HG02885 (cell line): Measurements from ENCODE around the gene FAM81B.

Experiments used
- ATAC-seq: cut with Tn5 transposase; IDR thresholded peaks from one replicate; pipeline ENCODE4 v1.9.1; 2021; ENCODE audit warnings: mild to moderate bottlenecking; ENCODE audit not compliant: unreplicated experiment, poor library complexity

FAM81B gene

DNA sequence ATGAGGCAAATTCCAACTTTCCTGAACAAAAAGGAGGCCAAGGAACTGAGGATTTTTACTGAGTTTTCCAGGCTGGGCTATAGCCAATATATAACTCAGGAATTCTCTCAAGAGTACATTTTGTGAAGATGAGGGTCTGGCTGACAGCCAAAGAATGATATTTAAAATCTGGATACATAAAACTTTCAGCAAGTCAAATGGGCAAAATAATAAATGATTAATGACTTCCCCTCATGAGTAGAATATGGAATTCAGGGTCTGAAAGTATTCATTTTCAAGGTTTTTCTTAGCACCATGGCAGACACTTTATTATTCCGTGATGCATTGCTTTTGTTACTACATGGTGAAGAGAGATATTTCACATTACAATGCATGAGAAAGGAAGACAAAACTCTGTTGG, 7.8 kb downstream of the FAM81B start:
- ATAC-seq, result no peak

- ATAC-seq, result no peak
Observed at GRCh38 chr5:95401626-95402025, 10.5 kb downstream of the FAM81B start.

GRCh38 chr5:95403996-95404395, 12.8 kb downstream of the FAM81B start:
- no peak for ATAC-seq

GRCh38 chr5:95406426-95407090, 15.4 kb downstream of the FAM81B start:
- ATAC-seq, result no peak

GRCh38 chr5:95410279-95410678, 19.1 kb downstream of the FAM81B start:
- no peak for ATAC-seq

DNA sequence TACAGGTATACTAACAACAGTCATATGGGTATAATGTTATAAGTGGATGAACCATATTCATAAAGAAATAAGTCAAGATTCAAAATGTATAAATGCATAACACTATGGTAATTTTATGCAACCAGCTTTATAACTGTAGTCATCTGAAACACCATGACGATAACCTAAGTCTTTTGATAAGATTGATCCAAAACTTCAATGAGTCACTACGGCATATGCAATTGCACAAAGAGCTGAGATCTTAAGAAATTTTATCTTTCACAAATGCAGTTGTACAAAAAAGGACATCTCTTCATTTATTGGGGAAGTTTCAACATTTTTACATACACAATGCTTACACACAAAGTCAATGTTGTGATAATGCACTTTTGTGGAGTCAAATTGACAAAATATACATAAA, 20.3 kb downstream of the FAM81B start:
- no peak for ATAC-seq

GRCh38 chr5:95414451-95414850, 23.3 kb downstream of the FAM81B start:
- no peak for ATAC-seq

- no peak for ATAC-seq
Observed at GRCh38 chr5:95417971-95418370, 26.8 kb downstream of the FAM81B start.

DNA sequence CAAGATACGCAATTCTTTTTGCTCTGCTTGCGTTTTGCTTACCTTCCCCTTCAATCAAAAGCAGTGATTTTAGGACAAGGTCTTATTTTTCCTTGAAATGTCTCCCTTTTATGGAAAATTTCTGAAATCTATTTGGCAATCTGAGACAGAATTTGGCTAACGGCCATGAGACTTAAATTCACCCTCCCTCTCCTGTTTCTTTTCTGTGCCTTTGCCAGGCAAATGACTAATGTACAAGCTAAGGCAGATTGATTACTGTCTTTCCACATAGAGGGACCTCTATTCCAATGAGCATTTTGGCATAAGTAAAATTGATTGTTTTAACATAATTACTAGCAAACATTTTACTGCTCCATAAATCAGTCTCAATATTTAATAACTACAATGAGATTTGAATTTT, 31.7 kb downstream of the FAM81B start:
- no peak for ATAC-seq

DNA sequence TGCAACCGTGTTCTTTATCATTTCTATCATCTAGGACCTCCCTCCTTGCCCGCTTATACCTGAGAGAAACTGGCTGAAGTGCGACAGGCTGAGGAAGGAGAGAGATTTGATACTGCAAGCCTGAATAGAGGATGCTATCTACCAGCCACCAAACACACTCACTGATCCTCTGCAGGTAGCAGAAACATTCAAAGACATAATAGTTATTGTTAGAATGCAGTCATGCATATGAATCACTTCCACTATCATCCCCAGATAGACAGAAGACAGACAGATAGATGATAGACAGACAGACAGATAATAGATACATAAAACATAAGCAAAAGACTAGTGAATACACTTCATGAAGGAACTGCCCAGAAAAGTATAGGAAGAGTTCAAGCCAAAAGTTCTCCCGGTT, 32.9 kb downstream of the FAM81B start:
- no peak for ATAC-seq

GRCh38 chr5:95424526-95424925, 33.4 kb downstream of the FAM81B start:
- ATAC-seq, result no peak

- no peak for ATAC-seq
Observed at GRCh38 chr5:95426227-95426626, 35.1 kb downstream of the FAM81B start.

DNA sequence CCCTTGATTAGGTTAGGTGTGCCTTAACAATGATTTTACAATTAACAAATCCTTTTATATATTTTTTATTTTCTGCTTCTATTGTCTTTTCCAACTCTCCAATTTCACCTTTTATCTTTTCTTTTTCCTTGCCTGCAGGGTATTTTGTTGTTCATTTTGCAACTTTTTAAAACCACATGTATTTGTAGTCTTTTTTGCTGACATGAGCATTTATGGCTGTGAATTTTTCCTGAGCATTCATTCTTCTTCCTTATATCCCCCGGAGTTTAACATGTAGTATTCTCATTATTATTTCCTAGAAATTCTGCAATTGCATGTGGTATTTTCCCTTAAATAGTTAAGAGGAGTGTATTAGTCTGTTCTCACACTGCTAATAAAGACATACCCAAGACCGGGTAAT, 41.6 kb downstream of the FAM81B start:
- no peak for ATAC-seq

DNA sequence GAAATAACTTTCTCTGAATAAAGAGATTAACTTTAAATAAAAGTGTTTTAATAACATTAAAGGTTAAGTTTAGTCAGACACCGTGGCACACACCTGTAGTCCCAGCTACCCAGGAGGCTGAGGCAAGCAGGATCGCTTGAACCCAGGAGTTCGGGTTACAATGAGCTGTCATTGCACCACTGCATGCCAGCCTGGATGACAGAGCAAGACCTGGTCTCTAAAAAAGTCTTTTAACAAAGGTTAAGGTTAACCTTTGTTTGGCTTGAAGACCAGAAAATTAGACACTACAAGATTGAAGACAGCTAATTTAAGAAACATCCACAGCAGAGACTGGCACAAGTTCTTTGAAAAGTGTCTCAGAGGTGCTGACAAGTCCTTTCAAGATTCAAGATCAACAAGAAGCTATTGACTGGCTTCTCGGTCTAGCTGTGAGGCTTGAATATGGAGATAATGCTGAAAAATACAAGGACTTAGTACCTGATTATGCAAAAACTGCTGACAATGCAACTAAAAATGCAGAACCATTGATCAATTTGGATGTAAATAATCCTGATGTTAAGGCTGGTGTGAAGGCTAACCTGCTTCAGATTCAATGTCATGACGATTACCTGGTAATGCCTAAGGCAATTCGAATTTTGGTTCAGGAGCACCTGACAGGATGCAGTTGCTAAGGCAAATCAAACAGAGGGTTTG, 48.8 kb downstream of the FAM81B start:
- no peak for ATAC-seq

GRCh38 chr5:95440825-95441224, 49.7 kb downstream of the FAM81B start:
- ATAC-seq, result no peak

DNA sequence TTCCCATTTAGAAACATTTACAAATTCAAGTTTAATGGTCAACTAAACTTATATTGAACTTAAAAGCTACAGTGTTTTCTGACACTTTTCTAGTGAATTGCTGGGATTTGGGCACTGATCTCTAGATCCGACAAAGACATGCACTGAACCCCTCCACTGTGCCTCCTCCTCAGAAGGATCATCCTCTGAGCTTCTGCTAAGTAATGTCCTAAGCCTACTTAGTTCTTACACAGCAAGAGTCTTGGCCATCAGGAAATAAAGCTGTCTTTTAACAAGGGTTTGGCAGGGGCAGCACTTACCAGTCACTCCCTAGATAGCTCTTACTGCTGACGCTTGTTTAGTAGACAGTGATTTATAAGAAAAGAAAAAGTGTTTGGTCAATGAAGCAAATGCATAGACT, 50.5 kb downstream of the FAM81B start:
- no peak for ATAC-seq

DNA sequence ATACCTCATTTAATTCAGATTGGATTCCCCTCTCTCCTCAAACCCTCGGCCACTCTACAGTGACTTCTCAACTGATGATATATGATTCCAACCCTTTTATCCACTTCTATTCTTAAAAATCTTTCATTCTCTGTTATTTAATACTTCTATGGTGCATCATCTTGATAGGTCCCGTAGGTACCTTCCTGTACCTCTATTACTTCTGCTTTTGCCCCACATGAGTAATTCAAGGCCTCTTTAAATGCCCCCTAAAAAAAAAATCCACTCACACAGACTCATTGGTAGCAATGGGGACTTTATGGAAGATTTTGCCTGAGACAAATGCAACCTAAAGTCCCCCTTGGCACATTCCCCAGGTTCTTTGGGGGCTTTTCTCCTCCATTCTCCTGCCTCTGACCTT, 54.3 kb downstream of the FAM81B start:
- no peak for ATAC-seq

- ATAC-seq, result no peak
Observed at GRCh38 chr5:95445995-95446394, 54.8 kb downstream of the FAM81B start.

GRCh38 chr5:95446560-95447221, 55.5 kb downstream of the FAM81B start:
- no peak for ATAC-seq

DNA sequence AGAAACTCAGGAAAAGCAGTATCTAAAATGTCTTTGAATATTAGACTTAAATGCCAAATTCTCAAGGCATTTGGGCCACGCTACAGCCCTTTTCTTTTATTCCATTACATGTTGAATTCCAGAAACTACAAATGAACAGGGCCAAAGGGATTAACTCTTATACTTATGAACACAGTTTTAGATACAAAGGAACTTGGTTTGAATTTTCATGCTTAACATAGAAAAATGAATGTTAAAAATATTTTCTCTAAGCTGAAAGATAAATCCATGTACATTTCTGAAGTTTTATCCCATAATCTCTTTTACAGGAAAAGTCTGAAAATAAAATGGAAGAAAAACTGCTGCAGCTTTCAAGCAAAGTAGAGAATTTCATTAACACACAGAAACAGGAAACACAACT, 56.8 kb downstream of the FAM81B start:
- no peak for ATAC-seq

GRCh38 chr5:95448789-95449188, 57.6 kb downstream of the FAM81B start:
- no peak for ATAC-seq

GRCh38 chr5:95449460-95449859, 58.3 kb downstream of the FAM81B start:
- ATAC-seq, result no peak
